HG03159 (cell line): ENCODE measurements around the gene PPM1H.

Experiments used
- ATAC-seq: cut with Tn5 transposase; IDR thresholded peaks from one replicate; pipeline ENCODE4 v1.9.1; 2021; ENCODE audit warnings: mild to moderate bottlenecking, moderate library complexity; ENCODE audit not compliant: unreplicated experiment

Gene PPM1H

DNA sequence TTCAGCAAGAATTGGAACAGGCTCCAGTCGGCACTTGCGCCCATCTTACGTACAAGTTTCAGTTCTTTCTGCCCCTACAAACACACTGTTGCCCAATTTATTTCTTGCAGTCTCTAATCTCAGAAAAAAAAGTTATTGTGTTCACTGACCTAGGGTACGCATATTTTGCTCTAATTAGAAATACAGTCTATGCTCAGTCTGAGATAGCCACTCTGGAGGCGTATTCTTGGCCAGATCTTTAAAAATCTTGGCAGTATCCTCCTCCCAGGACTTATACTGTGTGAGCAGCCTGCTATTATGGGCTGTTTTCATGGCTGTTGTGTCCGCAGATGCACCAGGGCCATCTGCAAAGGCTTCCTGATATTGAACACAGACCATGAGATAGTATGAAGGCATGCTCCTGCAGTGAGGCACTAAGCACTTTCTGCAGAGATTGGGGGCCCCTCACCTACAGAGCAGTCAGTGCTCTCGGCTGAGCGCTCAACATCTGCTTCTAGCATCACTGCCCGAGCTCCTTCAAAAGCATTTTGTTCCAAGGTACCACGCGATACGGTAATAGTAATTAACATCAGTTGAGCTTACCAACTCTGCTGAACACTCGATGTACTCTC lies 57.9 kb downstream of the PPM1H start:
- no peak for ATAC-seq

DNA sequence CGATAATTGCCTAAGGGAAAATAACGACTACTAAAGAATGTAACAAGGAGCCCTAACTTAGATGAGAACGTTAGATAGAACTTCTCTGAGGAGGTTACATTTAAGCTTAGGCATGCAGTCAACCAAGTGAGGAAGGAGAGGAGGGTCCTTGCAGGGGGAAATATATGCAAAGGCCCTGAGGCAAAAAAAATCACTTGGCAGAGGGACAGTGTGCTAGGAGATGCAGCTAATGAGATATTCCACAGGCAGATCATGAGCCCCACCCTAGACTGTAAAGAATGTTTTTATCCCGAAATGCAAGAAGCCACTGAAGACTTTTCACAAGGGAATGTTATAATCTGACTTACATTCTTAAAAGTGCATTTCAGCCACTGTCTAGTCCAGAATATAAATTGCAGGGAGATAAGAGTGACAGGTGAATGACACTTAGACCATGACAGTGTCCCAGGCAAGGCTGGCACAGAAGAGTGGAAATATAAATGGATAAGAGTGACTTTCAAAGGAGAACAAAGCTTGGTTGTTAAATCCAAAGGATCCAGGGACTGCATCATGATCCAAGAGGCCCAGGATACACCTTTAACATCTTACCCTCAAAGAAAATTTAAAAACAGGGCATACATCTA lies 61.0 kb downstream of the PPM1H start:
- no peak for ATAC-seq

DNA sequence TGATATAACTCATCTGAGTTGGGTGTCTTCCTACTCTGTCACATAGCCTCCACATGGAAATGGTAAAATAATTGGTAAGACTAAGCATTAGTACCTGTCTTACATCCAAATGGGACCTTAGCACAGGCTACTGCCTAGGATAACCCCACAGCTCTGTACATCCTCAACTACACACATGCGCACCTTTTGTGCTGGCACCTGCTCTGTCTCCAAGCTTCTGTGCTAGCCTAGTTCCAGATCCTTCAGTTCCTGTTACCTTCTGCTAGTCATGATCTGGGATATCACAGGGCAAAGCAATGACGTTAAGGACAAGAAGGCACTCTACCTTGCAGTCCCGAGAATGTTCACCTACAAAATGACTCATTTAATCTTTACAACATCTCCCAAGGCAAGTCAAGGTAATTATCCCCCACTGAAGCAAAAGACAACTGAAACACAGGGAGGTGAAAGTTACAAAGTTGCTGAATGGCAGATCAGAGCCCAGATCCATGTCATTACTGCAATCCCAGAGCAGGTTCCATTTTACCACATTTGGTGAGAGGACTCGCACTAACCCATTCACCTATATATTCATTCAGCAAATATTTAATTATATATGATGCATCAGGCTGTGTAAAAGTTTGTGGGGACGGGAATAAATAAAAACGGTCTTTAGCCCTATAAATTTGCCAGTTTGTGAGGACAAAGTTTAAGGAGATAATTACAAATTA lies 61.7 kb downstream of the PPM1H start:
- ATAC-seq = no peak

DNA sequence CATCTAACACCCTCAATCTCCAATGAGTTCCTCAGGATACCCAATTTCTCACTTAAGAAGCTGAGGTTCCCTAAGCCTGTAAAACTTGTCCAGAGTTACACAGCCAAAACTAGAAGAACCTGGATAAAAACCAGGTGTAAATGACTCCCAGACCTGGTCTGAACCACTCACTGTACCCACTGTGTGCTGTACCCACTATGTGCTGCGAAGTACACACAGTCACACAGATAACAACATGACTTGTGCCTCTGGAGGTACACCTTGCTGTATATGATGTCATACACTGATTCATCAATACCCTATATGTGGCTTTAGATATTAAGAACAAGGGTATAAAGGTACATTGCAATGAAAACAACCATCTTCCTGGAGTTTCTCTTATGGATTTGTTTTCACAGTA lies 66.1 kb downstream of the PPM1H start:
- no peak for ATAC-seq

DNA sequence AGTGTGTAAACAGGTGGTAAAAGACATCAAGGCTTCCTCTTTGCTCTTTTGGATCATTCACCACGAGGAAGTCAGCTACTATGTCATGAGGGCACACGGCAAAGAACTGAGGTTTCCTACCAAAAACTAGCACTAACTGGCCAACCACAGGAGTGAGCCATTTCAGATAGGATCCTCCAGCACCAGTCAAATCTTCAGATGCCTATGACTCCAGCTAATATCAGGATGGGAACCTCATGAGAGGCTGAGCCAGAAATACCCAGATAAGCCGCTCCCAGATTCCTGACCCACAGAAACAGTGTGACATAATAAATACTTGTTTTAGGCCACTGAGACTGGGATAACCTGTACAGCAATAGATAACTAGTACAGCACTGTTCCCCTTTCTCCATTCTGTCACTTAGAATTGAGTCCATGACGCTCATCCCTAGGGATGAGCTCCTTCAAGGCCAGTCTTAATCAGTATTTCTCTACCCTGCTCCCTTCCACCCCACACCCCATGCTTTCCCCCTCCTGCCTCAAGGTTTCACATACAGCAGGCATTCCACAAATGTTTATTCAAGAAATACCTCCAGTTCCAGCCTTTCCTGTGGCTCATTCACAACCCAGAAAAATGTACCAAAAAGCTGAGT lies 68.4 kb downstream of the PPM1H start:
- no peak for ATAC-seq

DNA sequence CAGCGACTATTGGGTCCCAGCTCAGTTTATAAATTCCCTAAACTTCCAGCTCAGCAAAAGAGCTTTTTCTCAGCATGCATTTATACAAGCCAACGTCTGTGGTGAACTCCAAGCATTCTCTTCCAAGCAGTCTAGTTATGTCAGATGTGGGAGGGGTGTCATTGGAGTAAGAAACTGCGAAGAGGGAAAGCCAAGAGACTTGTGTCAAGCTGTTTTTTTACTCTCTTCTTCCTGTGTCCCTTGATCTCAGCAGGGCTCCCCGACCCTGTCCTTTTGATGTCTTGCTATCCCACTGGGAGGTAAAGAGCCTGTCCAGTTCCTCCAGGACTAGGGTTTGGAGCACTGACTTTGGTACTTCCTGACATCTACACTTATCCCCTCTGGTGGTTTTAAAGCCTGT lies 69.0 kb downstream of the PPM1H start:
- no peak for ATAC-seq

DNA sequence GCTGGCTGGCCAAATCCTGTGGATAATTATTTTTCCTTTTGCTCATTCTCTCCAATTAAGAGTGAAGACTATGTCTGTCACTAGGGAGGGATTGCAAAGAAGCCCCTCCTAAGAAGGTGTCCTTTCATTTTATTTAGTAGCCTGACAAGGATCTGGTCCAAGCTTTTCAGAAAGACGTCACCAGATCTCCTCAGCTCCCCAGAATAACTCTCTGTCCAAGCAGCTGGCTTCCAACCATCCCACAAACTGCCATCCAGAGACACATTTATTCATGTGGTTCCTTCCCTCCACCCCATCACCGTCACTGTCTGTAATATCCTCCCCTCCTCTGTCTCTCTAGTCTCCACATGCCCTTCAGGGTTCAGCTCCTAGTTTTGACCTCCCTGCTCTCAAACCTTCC lies 69.9 kb downstream of the PPM1H start:
- ATAC-seq = no peak

DNA sequence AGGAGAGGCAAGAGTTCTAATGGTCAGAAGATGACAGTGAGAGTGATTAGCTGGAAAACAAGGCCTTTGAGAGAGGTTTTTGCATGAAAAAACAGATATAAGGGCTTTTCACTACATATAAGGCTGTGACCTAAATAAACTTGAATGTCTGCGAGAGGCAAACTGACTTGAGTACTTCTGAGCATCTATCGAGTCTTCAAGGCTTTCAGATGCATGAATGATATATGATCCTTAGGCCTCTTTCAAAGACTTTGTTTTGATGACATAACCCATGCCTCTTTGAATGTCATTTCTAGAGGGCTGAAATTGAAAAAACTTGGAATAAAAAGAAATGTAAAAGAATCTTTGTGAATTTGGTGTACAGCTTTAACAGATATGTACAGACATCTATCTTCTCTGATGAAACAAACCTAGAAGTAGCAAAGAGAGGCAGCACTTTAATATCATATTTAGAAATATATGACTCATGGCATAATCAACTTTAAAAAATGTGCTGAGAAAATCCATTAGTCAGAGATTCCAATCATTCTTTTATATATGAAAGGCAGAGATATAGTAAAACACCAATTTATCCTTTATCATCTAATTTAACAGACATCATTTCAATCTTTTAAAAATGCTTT lies 72.6 kb downstream of the PPM1H start:
- ATAC-seq = no peak

DNA sequence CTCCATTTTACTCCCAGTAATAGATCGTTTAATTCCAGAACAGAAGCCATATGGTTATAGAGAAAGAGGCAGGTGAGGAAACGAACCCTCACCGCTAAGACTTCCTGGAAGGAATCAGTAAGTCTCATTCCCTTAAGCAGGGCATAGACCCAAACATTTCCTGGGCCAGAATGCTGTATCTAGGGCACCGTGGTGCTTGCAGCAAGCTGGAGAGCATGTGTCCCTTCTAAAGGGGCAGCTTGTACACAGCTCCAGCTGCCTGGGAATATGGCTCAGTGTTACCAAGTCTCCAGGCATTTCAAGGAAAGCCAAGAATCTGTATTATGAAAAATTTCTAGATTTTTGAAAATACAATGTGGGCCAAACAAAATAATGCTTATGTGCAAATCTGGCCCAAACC lies 73.4 kb downstream of the PPM1H start:
- ATAC-seq = no peak

DNA sequence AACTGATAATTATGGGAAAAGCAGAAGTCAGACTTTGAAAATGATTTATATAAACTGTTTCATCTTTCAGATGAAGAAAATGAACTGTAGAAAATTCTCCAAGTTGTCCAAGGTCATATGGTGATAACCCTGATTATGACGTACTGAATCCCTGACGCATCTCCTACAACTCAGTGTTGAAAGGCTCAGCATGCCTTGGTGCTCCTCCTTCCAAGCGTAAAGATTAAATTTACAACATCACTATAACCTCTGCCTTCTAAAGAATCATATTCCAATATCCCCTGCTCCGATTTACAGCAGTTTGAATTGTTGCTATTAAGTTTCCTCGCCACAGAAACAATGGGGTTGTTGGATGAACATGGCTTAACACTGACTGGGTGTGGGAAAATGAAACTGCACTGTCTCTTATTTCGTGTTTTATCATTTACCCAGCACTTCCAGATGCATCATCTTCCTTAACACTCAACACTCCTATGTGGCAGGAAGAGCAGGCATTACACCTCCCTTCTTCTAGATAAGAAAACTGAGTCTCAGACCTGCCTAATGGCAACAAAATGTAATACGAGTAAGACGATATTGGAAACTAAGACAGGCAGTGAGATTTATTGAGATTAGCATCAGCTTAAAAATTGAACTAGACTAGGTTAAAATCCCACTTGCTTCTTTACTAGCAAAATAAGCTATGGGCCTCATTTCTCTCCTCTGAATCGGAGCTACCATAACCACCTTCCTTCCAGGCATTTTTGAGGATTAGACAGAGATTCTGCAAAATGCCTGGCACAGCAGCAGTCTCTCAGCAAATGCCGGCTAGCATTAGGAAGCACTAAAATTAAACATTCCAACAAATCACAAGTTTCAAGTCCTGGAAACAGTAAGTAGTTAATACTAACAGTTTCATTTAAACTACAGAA lies 74.2 kb downstream of the PPM1H start:
- ATAC-seq = no peak

DNA sequence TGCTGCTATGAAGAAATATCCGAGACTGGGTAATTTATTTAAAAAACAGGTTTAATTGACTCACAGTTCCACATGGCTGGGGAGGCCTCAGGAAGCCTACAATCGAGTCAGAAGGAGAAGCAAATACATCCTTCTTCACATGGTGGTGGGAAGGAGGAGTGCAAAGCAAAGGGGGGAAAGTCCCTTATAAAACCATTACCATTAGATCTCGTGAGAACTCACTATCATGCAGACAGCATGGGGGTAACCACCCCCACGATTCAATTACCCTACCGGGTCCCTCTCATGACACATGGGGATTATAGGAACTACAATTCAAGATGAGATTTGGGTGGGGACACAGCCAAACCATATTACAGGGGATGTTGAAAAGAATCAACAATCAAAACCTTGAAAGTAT lies 74.9 kb downstream of the PPM1H start:
- no peak for ATAC-seq

DNA sequence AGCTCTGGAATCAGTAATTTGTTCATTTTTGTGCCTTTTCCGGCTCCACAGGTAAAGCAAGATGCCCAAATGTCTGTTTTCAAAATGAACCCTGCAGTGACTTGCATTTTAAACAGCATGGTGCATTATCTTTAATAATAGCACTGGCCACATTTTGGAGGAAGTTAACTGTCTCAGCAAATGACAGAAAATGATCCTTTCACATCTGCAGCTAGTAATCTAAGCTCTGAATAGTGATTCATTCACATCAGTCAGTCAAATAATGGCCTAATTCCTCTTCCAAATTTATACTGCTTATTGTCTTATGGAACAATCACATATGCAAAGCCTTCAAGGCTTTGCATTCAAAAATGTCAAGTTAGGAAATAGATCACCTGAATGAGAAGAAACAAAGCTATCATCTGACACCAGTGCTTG lies 75.6 kb downstream of the PPM1H start:
- ATAC-seq = no peak

DNA sequence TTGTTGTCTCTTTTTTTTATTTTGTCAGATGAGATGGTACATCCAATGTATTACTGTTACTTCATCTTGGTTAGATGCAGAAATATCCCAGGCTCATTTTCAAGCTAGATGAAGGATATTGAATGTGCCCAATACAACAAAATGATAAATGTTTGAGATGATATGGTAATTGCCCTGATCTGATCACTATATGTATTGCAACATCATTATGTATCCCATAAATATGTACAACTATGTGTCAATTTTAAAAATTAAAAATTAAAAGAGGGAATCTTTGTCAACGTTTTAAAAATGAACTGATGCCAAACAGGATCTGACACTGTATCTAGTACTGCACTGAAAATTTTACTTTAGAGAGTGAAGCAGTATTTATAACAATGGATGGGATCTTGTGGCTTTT lies 78.5 kb downstream of the PPM1H start:
- ATAC-seq = no peak

DNA sequence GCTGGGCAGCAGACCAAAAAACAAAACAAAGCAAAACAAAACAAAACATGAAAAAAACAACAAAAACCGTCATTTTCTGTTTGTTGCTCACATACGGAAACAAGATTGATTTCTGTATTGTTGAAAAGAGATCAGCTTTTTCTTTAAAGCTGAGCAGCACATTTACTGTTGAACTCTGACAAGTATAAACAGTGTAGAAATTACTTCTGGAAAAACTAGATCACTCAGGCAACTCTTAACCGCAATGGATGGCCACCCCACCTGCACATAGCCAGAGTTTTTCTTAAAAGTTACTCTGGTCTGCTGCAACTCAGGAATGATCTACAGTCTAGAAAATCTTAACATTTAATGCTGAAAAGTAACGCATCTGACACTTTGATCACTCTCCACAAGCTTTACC lies 80.9 kb downstream of the PPM1H start:
- no peak for ATAC-seq

DNA sequence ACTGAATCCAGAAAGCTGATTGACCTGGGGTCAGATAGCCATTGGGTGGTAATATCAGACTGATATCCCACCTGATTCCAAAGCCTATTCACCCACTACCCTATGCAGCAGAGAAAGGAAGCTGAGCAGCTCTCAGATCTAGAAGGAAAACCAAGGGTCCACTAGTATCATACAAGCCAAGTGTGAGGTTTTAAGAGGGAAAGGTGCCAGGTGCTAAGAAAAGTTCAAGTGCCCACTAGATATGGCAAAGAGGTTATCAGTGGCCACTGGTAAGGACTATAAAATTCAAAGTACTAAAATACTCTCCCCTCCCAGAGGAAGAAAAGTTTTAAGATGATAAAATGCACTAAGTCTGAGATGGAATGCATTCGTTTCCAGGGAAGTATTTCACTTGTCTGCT lies 85.6 kb downstream of the PPM1H start:
- ATAC-seq = no peak

DNA sequence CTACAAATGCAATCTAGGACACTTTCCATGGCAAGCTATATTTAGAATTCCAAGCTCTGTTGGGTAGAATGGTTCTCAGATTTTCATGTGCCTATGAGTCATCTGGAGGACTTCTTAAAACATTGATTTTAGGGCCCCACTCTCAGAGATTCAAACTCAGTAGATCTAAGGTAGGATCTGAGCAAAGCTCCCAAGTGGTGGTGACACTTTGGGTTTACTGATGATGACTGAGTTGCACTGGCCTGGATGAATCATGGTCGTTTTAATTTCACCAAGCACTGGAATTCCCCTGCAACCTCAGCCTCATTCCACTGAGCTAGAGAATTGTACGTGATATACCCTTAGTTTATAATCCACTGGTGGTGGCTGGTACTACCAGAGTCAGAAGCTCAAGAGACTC lies 86.5 kb downstream of the PPM1H start:
- ATAC-seq = no peak

DNA sequence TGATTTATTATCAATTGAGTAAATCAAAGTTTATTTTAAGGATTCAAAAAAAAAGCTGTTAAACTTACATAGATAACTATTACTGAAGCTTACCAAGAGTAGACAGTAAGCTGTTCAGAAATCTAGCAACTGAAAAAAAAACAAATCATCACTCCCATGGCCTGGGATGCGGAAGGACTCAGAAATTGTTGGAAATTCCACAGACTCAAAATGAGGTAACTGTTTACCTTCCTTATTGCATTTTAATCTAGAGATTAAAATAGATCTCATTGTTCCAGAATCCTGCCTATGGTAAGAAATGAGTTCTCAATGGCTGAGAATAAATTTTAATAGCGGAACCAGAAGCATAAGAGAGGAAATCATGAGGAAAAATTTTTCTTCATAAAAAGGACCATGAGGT lies 87.2 kb downstream of the PPM1H start:
- ATAC-seq = no peak

DNA sequence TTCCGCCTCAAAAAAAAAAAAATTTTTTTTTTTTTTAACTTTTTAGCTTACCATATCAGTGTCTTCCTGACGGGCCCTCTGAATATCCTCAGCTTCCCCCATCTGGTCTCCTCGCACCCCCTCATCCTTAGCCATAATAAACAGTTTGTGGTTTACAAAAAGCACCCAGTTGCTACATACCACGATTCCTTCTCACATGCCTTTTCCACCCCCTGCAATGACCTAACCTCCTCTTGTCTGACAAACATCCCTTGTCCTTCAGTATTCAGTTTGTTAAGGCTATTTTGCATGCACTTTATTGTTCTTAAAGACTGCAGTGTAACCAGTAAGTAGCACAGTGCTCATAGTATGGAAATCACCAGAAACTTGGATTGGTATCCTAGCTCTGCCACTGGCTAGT lies 88.5 kb downstream of the PPM1H start:
- ATAC-seq = no peak

DNA sequence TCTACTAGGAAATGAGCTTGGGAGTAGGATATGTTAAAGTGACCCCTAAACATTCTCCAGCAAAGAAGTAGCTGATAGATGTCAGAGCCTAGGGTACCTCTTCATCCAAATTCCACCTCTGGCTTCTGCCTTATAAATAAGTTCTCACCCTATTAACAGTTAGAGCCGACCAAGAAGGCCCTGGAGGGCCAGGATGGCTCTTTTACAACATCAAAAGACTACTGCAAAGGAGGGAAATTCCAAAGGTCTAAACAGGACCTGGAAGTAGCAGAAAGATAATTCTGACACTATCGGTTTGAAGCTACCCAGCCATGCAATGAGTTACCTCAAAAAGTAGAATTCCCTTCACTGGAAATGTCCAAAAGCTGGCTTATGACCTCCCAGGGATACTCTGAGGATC lies 90.0 kb downstream of the PPM1H start:
- ATAC-seq = no peak

DNA sequence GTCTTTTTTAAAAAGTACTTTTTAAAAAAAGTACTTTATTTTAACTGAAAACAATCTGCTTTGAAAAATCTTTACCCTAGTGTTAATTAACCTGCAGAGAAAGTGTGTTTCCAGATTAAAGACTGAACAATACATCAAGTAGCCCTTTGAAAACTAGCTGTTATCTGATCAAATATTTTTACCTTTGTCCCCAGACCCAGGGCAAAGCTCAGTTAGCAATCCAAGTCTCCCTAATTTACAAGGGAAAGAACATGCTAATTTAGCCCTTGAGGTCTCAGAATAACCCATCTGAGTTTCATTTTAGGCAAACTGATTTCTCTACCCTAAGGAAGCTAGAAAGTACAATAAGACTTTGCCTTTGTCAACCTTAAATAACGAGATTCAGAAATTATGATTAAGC lies 91.2 kb downstream of the PPM1H start:
- ATAC-seq = no peak

DNA sequence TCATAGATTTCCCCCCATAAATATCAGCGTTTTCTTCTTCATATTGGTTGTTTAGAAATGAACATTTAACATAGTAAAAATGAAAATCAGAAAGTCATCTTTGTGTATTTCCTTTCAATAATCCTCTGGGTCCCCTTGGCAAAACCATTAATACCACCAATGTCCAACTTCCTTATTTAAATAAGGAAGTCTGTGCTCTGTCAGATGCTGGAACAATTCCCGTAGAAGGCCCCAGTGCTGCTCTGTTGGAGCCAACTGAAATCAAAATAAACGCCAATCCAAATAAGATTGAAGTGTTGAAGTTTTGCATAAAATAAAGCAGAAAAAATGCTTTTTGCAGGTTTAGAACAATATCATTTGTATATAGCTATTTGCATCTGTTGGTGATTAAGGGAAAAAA lies 93.1 kb downstream of the PPM1H start:
- no peak for ATAC-seq
